NCI-H510A treated with DMSO at 0.1 percent for 48 hours (cell line): ENCODE measurements around the gene UBE2E2.
"Not testable (repeated sequence)": the region's sequence is repeated elsewhere in the genome, so short reads cannot be mapped to it uniquely, and the experiment has no call there.

Experiments
- DNase-seq: peaks from one replicate; lab custom pipeline; 2025; lab: John Stamatoyannopoulos, UW

Gene UBE2E2

GRCh38 chr3:23329471-23330105 lies 126.5 kb downstream of the UBE2E2 start:
- DNase-seq, result no peak

DNA sequence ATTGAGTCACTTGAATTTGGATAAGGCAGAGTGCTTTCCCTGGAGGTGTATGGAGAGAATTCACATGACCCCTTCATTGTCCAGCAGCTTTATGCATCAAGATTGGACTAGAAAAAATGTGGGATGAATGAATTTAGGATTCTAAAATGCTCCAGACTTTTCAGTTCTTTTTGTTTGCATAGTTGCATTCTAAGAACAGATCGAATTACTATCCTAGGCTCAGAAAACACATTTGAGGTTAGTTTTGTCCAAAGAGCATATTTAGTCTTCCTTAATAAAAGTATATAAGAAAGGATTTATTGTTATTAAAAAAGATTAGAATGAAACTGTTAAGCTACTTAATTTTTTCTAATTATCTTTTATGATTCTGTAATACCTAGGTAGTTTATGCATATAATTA lies 127.4 kb downstream of the UBE2E2 start:
- DNase-seq, result no peak

DNA sequence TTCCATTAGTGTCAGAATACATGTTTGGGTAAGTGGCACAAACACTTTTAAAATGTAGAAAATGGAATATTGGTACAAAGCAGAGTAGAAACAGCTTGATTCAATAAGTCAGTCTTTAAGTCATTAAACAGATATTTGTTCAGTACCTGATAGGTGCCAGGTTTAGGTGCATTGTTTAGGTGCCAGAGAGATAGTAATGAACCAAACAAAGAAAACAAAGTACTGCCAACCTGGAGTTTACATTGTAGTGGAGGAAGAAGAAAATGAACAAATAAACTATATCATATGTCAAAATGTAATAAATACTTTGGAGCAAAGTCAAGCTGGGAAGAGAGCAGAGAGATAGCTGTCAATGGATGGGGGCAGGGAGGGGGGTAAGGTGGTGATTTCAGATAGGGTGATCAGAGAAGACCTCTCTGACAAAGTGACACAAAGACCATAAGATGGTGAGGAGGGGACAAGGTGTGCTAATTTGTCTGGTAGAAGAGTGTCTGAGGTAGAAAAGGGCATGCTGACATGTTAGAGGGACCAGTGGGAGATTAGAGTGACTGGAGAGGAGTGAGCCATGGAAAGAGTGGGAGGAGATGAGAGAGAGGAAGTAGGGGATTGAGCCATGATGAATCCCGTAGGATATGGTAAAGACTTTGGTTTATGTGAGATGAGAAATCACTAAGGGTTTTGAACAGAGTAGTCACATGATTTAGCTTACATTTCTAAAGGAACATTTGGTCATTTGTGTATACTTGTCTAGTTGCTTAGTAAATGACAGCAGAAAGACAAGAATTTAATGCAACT lies 128.2 kb downstream of the UBE2E2 start:
- no peak for DNase-seq

DNA sequence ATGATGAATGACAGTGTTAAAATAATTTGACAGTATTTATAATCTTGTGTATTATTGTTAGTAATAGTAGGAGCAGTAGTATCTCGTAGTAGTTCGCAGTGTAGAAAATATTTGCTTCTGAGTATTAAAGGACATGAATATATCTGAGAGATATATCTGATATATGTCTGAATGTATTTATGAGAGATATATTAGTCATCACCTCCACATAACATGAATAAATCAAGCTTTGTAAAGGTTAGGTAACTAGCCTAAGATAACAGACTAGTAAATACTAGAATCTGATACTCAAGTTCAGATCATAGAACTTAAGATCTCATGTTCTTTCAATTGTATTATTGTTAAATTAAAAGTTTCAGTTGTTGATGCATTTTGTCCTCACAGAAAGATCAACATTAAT lies 130.5 kb downstream of the UBE2E2 start:
- no peak for DNase-seq

GRCh38 chr3:23336853-23337252 lies 133.7 kb downstream of the UBE2E2 start:
- not testable (repeated sequence) for DNase-seq

DNA sequence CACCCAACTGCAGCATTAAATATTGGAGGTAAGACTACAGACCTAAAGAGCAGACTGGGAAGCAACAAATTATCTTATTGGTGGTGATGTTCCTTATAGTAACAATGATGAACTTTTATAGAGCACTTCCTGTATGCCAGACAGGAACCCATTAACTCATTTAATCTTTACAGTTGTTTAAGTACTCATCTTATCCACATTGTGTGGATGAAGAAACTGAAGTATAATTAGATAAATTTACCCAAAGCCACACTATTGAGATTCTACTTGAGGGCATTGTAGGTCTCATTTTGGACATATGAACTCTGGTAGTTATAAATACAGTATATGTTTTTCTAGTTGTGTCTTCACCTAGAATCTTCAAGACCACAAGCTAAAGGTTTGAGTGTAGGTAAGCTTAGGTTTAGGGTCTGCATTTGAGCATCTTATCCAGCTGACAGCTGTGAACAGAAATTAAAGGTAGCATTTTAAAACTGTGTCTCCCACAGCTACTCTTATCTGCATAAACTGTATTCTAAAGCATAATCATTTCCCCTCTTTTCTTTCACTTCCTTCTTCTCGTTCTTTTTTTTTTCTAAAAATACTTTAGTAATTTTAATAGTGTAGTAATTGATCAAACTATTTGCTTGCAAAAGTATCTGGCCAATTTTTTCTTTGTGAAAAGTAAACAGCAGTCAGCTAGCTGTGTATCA lies 138.2 kb downstream of the UBE2E2 start:
- no peak for DNase-seq

DNA sequence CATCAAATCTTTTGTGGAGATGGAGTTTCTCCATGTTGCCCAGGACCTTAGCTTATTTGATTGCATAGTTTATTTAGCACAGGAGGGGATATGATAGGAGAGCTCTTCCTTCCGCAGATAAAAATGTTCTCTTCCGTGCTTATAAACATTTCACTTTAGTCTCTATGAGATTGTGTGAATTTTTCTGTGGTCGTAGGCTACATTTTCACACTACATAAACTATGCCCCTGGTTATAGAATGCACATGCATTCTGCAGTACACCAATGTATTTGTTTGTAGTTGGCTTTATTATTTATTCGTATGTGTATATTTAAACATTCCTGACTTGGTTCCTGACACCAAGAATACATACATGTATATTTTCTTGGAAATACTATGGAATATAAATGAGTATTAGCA lies 139.2 kb downstream of the UBE2E2 start:
- DNase-seq, result no peak

DNA sequence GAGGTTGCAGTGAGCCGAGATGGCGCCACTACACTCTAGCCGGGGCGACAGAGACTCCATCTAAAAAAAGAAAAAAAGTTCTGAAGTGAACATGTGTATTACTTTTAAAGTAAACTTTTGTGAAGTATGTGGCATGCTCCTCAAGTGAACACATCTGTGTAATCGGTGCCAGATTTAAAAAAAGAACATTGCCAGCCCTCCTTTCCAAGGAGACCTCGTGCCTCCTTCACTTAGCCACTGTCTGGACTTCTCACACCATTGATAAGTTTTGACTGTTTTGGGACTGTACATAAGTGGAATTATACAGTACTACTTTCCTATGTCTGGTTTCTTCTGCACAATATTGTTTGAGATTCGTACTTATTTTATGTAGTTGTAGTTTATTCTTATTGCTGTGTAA lies 140.4 kb downstream of the UBE2E2 start:
- no peak for DNase-seq

GRCh38 chr3:23344886-23345285 lies 141.8 kb downstream of the UBE2E2 start:
- DNase-seq, result no peak

DNA sequence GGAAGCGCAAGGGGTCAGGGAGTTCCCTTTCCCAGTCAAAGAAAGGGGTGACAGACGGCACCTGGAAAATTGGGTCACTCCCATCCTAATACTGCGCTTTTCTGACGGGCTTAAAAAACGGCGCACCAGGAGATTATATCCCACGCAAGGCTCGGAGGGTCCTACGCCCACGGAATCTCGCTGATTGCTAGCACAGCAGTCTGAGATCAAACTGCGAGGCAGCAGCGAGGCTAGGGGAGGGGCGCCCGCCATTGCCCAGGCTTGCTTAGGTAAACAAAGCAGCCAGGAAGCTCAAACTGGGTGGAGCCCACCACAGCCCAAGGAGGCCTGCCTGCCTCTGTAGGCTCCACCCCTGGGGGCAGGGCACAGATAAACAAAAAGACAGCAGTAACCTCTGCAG lies 146.3 kb downstream of the UBE2E2 start:
- DNase-seq, result not testable (repeated sequence)

GRCh38 chr3:23356169-23356568 lies 153.0 kb downstream of the UBE2E2 start:
- no peak for DNase-seq

DNA sequence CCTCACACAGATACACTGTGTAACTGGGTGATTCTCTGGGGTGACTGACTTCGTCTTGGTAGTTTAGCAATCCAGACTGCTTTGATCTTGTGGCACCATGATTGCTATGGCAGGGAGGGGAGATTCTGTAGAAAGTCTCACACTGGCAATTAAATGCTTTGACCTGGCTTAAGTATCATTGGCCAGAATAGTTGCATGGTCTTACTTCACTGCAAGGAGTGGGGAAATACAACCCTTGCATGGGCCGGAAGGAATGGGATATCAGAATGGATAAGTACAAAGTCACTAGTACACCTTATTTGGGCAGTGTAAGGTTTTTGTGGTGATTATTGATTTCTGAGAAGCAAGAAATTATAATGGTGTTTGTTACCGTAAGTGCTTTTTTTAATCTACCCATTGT lies 153.8 kb downstream of the UBE2E2 start:
- DNase-seq, result no peak

DNA sequence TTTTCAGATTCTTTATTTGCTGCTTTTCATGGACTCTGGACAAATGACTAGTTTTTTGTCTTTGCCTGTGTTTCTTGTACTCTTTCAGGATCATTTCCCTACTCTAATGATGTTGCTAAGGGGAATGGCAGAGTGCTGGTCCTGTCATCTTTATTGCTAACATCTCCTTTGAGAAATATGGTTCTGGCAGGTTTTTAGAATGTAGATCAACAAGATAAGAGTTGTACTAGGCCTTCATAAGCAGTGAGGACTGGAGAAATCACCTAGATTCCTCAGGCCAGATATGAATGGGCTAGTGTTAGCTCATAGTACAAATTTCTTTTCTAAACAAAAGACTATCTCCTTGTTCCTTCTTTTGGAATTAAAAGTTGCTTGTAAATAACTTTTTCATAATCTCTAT lies 156.0 kb downstream of the UBE2E2 start:
- DNase-seq, result no peak

GRCh38 chr3:23365066-23365465 lies 161.9 kb downstream of the UBE2E2 start:
- DNase-seq, result no peak

- no peak for DNase-seq
These were observed 165.6 kb downstream of the UBE2E2 start for GRCh38 chr3:23368731-23369130.

GRCh38 chr3:23372285-23372684 lies 169.2 kb downstream of the UBE2E2 start:
- DNase-seq, result no peak

DNA sequence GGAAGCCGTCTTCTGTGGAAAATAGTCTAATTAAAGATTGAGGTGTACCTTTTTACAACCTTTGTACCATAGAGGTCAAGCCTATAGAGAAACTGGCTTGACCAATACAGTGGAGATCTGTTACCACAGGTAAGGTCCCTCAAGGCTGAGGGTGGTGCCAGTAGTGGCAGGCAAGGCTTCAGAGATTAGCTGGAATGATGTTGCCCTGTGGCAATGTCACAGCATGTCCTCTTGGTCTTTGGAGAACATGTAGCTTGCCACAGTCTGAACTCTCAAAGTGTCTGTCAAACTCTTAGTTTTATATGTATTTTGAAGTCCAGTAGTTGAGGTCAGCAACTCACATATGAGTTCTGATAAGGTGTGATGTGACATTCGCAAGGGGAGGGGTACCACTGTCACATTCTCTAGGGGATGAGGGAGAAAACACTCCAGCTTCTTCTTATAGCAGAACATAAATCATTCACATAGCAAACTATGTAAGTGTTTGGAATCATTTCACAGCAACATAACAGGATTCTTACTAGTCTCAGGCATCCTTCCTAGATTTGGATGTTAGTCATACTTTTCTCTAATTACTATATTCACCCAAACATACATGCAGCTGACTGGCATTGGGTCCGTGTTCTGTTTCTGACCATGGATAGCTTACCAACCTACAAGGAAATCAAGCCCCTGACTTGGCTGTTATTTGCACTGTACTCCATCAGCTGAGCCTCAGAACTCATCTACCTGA lies 173.6 kb downstream of the UBE2E2 start:
- DNase-seq, result no peak

GRCh38 chr3:23377928-23378672 lies 175.0 kb downstream of the UBE2E2 start:
- no peak for DNase-seq

- DNase-seq, result no peak
These were observed 180.7 kb downstream of the UBE2E2 start for GRCh38 chr3:23383875-23384274.

GRCh38 chr3:23385327-23385726 lies 182.2 kb downstream of the UBE2E2 start:
- peak; percentile 35 for DNase-seq

DNA sequence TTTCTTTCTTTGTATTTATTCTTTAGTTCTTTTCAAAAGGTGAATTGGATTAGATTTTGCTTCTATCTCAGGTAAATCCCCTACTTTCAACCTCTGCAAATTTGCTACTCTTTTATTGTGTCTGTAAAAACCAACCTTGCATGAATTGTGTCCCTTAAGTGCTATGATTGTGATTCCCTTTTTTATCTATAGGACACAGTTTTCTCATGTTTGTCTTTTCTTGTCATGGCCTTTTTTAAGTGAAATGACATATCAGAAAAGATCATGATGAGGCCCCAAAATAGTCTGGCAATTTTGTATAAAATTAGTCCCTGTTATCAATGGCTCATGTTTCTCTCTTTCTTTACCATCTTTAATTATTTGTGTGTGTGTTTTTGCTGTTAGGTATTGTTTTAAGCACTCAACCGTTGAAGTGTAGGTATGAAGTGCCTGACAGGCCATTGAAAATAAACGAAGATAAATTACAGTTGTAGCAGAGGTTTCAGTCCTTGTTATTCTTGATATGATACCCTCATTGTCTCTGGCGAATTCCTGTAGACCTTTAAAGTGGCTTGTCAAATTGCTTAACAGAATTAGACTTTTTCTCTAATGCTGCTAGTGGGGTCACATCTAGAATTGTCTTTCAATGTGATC lies 184.3 kb downstream of the UBE2E2 start:
- no peak for DNase-seq
